NOMO-1 treated with dmso at 0.1 percent for 144 hours (cell line): Measurements from ENCODE around the gene KRT6C.
"Not testable (repeated sequence)": the region's sequence is repeated elsewhere in the genome, so short reads cannot be mapped to it uniquely, and the experiment has no call there.

ENCODE experiments used
- DNase-seq: peaks from one replicate; lab custom pipeline; 2025; ENCODE audit not compliant: unreplicated experiment; lab: John Stamatoyannopoulos, UW

The KRT6C gene

DNA sequence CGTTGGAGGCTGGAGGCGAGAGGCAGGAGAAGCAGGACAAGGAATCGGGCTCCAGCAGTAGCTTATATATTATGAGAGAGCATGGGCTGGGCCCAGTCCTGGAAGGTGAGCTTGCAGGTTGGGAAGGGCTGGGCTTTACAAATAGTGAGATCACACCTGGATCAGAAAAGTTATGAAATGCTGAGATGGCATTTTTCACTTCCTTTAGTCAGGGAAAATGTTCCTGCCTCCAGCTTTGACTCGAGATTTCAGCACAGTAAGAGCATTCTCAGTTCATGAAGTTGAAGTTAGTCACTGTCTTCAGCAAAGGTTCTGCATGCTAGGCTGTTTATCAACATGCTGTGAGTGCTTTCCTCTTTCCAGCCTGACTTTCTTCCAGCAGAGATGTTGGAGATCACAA is at the start of gene KRT6C:
TSS of gene KRT6C (minus strand) at position 38 of the 400 bp plus-strand sequence. CDS start 68 bp downstream, outside the sequence.
- DNase-seq, result no peak

DNA sequence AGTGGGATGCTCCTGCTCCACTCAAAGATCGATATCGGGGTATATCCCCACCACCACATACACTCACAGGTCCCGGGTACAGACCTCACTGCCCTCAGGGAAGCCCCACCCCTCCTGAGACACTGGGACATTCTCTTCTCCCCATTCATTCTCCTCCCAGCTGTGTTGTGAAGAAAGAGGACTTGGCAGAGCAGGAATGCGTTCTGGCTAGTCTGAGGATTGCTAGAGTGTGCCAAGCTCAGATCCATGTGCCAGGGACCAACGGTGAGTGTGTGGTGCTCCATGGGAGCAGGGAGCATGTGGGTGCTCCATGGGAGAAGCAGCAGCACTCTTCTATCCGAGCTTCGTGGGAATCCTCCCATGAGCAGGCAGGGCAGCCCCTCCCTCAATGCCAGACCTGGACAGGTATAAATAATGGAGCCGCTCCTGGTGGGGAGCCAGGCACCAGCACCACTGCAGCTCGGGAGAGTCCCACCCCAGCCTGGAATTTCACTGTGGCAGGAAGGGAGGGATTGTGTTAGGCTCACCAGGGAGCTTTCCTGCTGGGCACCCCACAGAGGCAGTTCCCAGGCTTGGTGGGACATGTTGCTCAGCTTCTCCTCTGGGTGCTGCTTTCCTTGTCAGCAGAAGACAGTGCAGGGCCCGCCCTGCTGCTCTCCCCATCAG is 48.9 kb upstream of the KRT6C start:
- DNase-seq, result no peak

- DNase-seq, result no peak
Measured at GRCh38 chr12:52521568-52522266, 48.1 kb upstream of the KRT6C start.

DNA sequence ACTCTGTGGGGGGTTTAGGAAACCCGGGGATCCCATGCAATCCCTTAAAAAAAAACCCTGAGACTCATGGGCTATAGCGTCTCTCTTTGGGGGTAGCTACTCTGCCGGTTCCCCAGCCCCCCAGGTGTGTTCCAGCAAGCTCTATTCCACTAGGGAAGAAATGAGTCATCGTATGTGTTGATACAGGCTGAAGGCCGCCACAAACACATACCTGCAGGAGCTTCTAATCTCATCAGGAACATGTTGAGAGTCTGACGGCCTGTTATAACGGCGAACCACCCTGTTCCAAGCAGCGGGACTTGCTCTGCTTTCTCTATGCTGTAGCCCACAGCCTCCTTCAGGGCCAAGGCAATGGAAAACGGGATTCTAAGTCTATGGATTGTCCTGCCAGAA is 47.6 kb upstream of the KRT6C start:
- DNase-seq, result no peak

- no peak for DNase-seq
Measured at GRCh38 chr12:52519826-52520662, 46.4 kb upstream of the KRT6C start, which contains the start of gene KRT5. KRT5 (minus strand) TSS chr12:52520394; CDS start chr12:52520296, 98 bp downstream.

DNA sequence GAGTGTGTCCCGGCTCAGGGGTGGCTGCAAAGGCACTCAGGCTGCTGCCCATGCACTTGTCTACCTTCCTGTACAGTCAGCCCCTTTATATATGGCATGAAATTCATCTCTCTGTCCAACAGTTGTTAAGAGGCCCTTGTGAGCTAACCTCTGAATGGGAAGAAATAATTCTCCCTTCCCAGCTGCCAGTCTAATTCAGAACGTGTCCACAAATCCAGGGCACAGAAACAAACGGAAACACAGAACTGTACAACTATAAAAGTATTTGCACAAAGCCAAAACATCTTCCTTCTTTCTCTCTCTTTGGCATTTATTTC is 45.7 kb upstream of the KRT6C start:
- DNase-seq, result no peak

DNA sequence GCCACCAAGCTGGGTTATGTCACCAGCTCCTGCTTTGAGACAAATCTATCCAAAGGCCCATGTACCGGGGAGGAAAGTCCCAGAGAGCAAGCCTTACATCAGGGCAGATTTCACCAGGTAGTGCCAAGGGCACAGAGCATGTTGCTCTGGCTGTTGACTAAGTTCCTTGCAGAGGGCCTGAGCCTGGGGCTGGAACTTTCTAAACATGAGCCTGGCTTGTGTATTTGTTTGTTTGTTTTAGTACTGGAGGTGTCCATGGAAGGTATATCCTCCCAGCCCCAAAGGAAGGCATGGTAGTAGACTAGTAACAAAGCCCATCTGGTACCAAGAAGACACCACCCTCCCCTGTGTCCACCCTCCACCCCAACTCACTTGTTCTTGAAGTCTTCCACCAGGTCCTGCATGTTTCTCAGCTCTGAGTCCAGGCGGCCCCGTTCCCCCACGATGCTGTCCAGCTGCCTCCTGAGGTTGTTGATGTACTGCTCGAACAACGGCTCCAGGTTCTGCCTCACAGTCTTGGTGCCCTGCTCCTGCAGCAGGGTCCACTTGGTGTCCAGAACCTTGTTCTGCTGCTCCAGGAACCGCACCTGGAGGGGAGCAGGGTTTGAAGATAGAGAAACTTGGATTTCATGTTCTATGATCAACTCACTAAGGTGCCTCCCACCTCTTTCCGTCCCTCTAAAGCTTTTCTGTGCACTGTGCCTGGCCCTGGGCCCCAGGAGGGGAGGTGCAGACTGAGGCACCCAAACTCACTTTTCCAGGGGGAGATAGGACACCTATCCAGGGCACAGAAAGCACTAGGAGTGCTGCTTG is 45.2 kb upstream of the KRT6C start:
- no peak for DNase-seq

DNA sequence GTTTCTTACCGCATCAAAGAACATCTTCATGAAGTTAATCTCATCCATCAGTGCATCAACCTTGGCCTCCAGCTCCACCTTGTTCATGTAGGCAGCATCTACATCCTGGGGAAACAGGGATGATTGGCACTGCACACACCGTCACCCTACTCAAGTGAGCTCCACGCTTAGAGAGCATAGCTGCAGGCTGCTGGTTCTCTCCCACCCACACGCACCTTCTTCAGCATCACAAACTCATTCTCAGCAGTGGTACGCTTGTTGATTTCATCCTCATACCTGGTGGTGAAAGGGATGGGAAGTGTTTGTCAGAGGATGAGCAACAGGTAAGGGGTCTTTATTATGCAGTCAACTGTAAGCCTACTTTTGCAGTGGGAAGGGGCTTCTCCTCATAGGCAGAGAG is 44.3 kb upstream of the KRT6C start:
- no peak for DNase-seq

DNA sequence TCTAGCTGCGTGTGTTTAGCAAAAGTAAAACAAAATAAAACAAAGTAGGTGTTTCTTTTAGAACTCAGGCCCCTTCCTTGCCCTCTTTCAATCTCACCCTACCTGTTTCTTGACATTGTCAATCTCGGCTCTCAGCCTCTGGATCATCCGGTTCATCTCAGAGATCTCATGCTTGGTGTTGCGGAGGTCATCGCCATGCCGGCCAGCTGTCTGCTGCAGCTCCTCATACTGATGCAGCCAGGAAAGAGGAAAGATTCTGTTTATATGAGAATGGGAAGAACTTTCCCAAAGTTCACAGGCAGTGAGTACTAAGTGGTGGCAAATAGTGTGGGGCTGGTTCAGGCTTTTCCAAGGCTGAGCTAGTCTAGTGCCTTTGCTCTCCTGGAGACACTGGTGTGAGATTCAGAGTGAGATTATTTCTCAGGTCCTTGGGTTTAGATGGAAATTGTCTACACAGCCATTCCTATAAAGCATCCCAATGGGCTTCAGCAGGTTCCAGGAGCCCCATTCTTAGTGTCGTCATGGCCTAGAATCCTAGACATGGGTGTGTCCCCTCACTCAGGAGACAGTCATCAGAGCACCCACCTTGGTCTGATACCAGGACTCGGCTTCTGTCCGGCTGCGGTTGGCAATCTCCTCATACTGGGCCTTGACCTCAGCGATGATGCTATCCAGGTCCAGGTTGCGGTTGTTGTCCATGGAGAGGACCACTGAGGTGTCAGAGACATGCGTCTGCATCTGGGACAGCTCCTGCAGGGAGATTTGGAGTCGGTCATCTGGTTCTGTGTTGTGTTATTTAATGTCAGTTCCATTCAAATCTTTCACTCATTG is 43.6 kb upstream of the KRT6C start:
- no peak for DNase-seq

DNA sequence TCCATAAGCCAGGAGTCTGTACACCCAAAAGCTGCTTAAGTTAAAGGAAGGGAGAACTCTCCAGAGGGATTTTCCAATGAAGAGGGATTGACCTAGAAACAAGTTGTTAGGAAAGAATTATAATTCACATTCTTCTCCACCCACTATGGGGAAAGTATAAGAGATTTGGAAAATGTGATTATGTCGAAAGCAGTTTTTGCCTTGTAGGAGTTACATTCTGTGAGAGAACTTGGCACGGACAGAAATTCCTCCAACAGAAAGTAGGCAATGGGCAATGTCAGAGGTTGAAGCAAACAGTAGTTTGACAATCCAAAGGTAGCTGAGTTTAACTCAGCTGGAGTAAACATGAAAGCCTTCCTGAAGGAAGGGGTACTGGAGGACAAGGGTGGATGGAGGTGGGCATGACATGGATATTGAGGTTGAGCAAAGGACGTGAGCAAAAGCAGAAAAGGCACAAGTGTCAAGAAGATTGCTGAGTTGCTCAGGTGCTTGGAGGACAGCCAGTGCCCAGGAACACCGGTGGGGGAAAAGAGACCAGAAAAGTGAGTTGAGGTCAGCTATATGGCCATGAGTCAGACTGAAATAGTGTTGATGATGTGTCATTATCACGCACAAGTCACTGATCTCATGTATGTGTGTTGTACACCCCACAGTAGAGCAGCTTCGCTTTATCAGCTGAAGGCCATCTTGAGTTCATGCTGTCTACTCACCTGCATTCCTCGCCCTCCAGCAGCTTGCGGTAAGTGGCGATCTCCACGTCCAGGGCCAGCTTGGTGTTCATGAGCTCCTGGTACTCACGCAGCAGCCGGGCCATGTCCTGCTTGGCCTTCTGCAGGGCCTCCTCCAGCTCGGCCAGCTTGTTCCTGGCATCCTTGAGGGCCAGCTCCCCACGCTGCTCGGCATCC is 42.6 kb upstream of the KRT6C start:
- no peak for DNase-seq

DNA sequence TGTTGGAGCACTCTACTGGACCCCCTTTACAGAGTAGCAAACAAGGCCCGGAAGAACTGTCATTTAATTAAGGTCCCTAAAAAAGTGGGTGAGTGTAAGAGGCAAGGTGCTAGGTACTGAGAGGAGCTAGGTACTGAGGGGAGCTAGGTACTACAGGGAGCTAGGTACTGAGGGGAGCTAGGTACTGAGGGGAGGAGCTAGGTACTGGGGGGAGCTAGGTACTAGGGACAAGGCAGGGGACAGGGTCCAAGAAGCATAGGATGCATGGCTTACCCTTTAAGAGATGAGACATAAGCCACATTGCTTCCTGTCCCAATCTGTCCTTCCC is 41.7 kb upstream of the KRT6C start:
- DNase-seq, result no peak

GRCh38 chr12:52514471-52515318 is 41.1 kb upstream of the KRT6C start:
- no peak for DNase-seq

DNA sequence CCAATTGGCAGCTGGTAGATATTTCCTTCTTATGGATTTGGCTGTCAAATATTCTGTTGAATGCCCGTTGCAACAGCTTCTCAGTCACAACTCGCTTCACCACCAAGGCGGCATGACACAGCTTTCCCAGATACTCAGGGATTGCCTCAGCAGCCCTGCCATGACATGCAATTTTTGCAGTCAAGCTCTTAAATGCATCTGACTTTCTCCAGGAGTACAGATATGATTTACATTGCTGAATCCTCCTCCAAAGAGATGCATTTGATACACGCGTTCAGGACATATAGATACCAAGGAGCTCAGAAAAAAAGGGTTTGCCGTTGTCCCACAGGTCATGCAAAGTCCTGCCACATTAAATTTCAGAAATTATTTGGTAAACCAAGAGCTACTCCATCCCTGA is 40.1 kb upstream of the KRT6C start:
- no peak for DNase-seq

GRCh38 chr12:52508211-52508610 is 34.6 kb upstream of the KRT6C start:
- DNase-seq, result no peak

GRCh38 chr12:52506858-52507715 is 33.5 kb upstream of the KRT6C start:
- DNase-seq, result no peak

DNA sequence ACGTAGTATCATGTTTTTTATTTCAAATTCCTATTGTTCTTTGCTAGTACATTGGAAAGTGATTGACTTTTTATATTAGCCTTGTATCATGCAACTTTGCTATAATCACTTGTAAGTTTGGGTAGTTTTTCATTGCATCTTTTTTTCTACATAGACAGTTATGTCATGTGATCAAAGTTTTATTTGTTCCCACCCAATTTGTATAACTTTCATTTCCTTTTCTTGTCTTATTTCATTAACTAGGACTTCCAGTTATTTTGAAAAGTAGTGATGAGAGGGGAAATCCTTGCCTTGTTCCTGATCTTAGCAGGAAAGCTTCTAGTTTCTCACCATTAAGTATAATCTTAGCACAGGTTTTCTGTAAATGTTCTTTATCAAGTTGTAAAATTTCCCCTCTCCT is 29.3 kb upstream of the KRT6C start:
- no peak for DNase-seq

DNA sequence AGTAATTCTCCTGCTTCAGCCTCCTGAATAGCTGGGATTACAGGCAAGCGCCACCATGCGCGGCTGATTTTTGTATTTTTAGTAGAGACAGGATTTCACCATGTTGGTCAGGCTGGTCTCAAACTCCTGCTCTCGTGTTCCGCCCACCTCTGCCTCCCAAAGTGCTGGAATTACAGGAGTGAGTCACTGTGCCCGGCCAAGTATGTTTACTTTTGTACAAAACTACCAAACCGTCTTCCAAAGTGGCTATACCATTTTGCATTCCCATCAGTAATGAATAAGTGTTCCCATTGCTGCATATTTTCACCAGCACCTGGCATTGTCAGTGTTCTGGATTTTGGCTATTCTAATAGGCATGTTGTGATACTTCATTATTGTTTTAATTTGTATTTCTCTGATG is 27.9 kb upstream of the KRT6C start:
- DNase-seq, result no peak

DNA sequence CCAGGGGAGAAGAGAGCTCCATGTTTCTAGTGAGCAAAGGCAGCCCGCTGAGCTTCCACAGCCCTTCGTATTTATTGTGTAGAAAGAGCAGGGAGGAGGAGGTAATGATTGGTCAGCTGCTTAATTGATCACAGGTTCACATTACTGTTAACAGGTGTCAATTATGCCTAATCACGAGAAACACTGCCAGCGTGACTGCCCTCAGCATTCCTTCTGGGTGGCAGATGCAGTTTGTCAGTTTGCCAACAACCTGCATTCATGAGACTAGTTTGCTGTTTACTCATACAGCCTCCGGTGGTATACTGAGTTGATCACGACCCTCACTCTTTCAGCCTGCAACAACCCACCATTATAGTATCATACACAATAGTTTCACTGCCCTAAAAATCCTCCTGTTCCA is 27.0 kb upstream of the KRT6C start:
- not testable (repeated sequence) for DNase-seq
